BJ (cell line): ENCODE measurements around the gene FBXO7. TPM values are rescaled to one million over a fixed set of nuclear protein-coding genes. Genes with fewer than 3 reads are reported as not detected.

ENCODE experiments used
- CTCF ChIA-PET: fragments of 350-600 bp; formaldehyde crosslinking; extraction: SDS; loops from one replicate; lab custom pipeline; 2021; ENCODE audit warnings: antibody characterized with exemption, inconsistent platforms; lab: Yijun Ruan, JAX
- POLR2A ChIA-PET: fragments of 300-600 bp; sonication (Branson Sonifier 250); formaldehyde crosslinking; extraction: SDS; loops from one replicate; lab custom pipeline; 2021; ENCODE audit warnings: antibody characterized with exemption; lab: Charles Lee
- DNase-seq: peaks from one replicate; pipeline ENCODE4 v3.0.0-alpha.2; 2011; ENCODE audit warnings: low read depth
- H3K27me3 ChIP-seq: 2 replicates; pipeline ENCODE4 v1.6.0; 2011; ENCODE audit warnings: low read length; ENCODE audit not compliant: control insufficient read depth, insufficient read depth
- H3K36me3 ChIP-seq: 2 replicates; pipeline ENCODE4 v1.5.1; 2011; ENCODE audit warnings: low read length; ENCODE audit not compliant: control insufficient read depth, insufficient read depth
- H3K4me3 ChIP-seq: 2 replicates; pipeline ENCODE4 v1.5.1; 2011; ENCODE audit warnings: low read depth, mild to moderate bottlenecking, control low read depth, low read length
- polyA plus RNA-seq: library from polyadenylated mRNA; depleted of rRNA; stranded (reverse); fragments of >200 nt; gene quantifications from 2 replicates; pipeline ENCODE4 v1.2.3, GENCODE V29; 2011
- TF ChIP-seq, protein P1 (sequence below): IDR thresholded peaks from 2 replicates; pipeline ENCODE4 v1.5.1; 2011; ENCODE audit warnings: low read depth, mild to moderate bottlenecking, control low read depth, inconsistent platforms, low read length, moderate library complexity; ENCODE audit not compliant: insufficient read depth

Gene FBXO7
- polyA plus RNA-seq, 1 experiment = 120 TPM

DNA sequence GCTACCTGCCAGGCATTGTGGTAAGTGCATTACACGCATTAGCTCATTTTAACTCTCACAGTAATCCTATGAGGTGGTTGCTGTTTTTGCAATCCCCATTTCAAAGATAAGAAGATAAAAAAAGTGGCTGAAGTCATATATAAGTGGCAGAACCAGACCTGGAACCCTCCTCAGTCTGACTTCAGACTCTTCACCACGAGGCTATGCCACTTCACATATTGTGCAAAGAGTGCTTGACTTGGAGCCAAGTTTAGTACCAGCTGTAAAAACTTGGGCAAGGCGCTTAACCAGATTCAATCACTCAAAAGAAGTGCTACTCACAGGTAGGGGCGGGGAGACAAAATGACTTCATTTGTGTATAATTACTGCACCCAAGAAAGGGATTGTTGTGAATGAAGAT, 25.6 kb upstream of the FBXO7 start:
- ChIA-PET CTCF (interaction anchor here (0.6 to 1.6 kb wide), 2 partner anchors 20 to 24 kb away, joined by 3 read pairs; no protein-coding TSS in a partner anchor), POLR2A (no interaction called here)
- no peak for DNase-seq
- TF ChIP-seq, protein P1, sequence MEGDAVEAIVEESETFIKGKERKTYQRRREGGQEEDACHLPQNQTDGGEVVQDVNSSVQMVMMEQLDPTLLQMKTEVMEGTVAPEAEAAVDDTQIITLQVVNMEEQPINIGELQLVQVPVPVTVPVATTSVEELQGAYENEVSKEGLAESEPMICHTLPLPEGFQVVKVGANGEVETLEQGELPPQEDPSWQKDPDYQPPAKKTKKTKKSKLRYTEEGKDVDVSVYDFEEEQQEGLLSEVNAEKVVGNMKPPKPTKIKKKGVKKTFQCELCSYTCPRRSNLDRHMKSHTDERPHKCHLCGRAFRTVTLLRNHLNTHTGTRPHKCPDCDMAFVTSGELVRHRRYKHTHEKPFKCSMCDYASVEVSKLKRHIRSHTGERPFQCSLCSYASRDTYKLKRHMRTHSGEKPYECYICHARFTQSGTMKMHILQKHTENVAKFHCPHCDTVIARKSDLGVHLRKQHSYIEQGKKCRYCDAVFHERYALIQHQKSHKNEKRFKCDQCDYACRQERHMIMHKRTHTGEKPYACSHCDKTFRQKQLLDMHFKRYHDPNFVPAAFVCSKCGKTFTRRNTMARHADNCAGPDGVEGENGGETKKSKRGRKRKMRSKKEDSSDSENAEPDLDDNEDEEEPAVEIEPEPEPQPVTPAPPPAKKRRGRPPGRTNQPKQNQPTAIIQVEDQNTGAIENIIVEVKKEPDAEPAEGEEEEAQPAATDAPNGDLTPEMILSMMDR = no peak
- H3K27me3 ChIP-seq = peaks cover 2% of the 10 kb centered on the region
- no peak overlapping the region for H3K4me3 ChIP-seq
- no peaks in the 10 kb centered on the region for H3K36me3 ChIP-seq

DNA sequence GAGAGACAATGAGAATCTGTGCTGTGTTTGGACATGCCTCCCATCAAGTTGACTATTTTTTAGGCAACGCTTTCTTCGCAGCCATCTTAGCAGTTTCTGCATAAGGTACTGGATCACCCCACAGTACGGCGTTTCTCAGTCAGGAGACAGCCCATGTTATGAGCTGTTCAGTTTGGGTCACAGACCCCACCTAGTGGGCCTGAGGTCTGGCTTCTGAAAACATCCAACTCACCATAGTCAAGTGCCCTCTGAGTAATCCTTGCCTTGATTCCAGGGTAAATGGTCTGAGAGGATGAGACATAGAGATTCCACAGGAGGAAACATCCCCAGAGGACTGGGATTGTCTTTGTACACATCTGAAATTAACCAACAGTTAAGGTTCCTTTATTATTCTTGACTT, 17.6 kb upstream of the FBXO7 start:
- no peaks in the 10 kb centered on the region for H3K36me3 ChIP-seq
- TF ChIP-seq, protein P1 = no peak
- DNase-seq = no peak
- ChIA-PET POLR2A (no interaction called here), CTCF (no interaction called here)
- H3K4me3 ChIP-seq = no peak overlapping the region
- peaks cover 2% of the 10 kb centered on the region for H3K27me3 ChIP-seq

DNA sequence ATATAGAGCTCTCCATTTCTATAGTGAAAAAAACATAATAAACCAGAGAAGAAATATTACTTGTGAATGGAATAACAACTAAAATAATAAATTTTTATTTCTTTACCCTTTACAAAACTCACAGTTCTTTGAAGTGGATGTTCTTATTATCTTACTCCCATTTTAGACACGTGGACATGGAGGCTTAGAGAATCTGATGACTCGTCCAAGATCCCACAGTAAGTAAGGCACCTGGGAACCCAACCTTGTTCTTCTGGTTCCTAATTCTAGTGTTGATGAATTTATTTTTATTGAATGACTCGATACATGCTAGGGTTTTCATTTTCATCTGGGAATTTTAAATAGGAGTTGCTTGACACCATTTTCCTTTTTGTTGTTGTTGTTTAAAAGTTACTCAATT, 12.2 kb upstream of the FBXO7 start:
- TF ChIP-seq, protein P1 = no peak
- H3K36me3 ChIP-seq = no peaks in the 10 kb centered on the region
- H3K4me3 ChIP-seq = no peak overlapping the region
- ChIA-PET POLR2A (no interaction called here), CTCF (no interaction called here)
- H3K27me3 ChIP-seq = no peaks in the 10 kb centered on the region
- no peak for DNase-seq

DNA sequence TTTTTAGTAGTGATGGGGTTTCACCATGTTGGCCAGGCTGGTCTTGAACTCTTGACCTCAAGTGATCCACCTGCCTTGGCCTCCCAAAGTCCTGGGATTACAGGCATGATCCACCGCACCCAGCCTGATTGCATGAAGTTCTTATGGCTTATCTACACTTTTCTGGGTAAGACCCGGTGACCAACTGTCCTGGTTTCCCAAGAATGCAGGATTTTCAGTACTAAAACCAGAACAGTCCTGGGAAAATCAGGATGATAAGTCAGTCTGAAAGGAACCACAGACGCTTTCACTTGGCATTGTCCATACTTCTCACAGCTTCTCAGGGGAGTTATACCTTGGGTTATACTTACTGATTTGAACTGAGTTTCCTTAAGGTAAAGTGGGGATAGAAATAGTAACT, 8.9 kb upstream of the FBXO7 start:
- no peaks in the 10 kb centered on the region for H3K27me3 ChIP-seq
- no peaks in the 10 kb centered on the region for H3K36me3 ChIP-seq
- ChIA-PET CTCF (no interaction called here), POLR2A (no interaction called here)
- no peak overlapping the region for H3K4me3 ChIP-seq
- DNase-seq = no peak
- TF ChIP-seq, protein P1 = no peak

DNA sequence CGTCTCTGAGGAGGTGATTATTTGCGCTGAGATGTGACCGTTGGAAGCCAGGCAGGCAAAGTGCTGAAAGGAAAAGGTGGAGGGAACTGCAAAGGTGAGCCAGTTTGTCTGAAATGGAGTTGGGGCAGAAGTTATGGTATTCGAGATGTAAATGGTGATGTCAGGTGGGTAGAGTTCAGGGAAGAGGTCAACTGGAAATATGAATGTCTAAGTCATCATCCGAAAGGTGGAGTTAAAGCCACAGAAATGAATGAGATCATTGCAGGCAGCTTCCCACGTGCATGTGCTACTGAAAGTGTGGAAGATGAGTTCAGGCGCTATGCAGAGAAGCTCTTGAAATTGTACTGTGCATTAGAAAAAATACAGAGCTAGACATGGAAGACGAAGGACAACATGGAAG, 8.1 kb upstream of the FBXO7 start:
- CTCF ChIA-PET = no interaction called here

More for the DNA sequence above, 8.1 kb upstream of the FBXO7 start:
- POLR2A ChIA-PET = no interaction called here
- TF ChIP-seq, protein P1 = no peak
- Histone ChIP-seq H3K27me3 (no peaks in the 10 kb centered on the region), H3K36me3 (no peaks in the 10 kb centered on the region), H3K4me3 (no peak overlapping the region)
- no peak for DNase-seq
